Breast epithelium (tissue), 3 donors: ENCODE measurements around the gene TTC28.

Source experiments
- POLR2A ChIP-seq: fragments of 450-650 bp; IDR thresholded peaks from one replicate; pipeline ENCODE4 v1.6.1; 2016; ENCODE audit warnings: antibody characterized with exemption, mild to moderate bottlenecking, moderate library complexity
- TF ChIP-seq, protein P1 (sequence below), 3 donors: fragments of 450-650 bp; IDR thresholded peaks; one replicate each; pipeline ENCODE4 v1.5.1; 2016 to 2017; ENCODE audit warnings: antibody characterized with exemption in 3 of 3, mild to moderate bottlenecking in 3 of 3, moderate library complexity in 3 of 3

DNA sequence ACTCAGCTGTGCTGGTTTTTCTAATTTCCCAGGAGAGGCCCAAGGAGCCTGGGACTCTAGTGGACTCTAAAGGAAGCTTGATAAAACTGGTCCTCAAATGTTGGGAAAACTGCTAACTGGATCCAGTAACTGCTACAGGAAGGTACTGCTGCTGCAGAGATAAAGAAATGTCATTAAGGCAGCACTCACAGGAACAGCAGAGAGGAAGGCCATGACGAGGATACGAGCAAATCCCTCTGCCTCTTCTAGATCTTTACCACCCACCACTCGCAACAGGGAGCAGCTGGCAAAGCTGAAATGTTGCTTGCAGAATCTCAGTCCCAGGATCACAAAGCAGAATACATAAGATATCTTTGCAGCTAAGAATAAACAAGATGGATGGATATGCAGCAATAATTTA, 23.5 kb downstream of the TTC28 start:
- TF ChIP-seq, protein P1, sequence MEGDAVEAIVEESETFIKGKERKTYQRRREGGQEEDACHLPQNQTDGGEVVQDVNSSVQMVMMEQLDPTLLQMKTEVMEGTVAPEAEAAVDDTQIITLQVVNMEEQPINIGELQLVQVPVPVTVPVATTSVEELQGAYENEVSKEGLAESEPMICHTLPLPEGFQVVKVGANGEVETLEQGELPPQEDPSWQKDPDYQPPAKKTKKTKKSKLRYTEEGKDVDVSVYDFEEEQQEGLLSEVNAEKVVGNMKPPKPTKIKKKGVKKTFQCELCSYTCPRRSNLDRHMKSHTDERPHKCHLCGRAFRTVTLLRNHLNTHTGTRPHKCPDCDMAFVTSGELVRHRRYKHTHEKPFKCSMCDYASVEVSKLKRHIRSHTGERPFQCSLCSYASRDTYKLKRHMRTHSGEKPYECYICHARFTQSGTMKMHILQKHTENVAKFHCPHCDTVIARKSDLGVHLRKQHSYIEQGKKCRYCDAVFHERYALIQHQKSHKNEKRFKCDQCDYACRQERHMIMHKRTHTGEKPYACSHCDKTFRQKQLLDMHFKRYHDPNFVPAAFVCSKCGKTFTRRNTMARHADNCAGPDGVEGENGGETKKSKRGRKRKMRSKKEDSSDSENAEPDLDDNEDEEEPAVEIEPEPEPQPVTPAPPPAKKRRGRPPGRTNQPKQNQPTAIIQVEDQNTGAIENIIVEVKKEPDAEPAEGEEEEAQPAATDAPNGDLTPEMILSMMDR (IDR thresholded peaks at IDR 0.05), result no peak
- no peak for TF ChIP-seq POLR2A
